Stimulated activated CD8-positive, alpha-beta memory T cell treated with anti-CD3 and anti-CD28 coated beads, Interleukin-4, amount 100 ng/mL, for 1 hour (primary cell): Measurements from ENCODE around the gene NFIL3.

ENCODE experiments used
- DNase-seq, 2 donors: peaks; one replicate each; pipeline ENCODE4 v3.0.0-alpha.2; 2020; ENCODE audit warnings: low read depth in 2 of 2, low spot score in 1 of 2

The NFIL3 gene

GRCh38 chr9:91421971-91422757, 1.5 kb downstream of the NFIL3 start:
- DNase-seq: no peak

- no peak for DNase-seq
Observed at GRCh38 chr9:91421128-91421765, 2.4 kb downstream of the NFIL3 start.

GRCh38 chr9:91420501-91421127, 3.0 kb downstream of the NFIL3 start:
- DNase-seq: no peak

DNA sequence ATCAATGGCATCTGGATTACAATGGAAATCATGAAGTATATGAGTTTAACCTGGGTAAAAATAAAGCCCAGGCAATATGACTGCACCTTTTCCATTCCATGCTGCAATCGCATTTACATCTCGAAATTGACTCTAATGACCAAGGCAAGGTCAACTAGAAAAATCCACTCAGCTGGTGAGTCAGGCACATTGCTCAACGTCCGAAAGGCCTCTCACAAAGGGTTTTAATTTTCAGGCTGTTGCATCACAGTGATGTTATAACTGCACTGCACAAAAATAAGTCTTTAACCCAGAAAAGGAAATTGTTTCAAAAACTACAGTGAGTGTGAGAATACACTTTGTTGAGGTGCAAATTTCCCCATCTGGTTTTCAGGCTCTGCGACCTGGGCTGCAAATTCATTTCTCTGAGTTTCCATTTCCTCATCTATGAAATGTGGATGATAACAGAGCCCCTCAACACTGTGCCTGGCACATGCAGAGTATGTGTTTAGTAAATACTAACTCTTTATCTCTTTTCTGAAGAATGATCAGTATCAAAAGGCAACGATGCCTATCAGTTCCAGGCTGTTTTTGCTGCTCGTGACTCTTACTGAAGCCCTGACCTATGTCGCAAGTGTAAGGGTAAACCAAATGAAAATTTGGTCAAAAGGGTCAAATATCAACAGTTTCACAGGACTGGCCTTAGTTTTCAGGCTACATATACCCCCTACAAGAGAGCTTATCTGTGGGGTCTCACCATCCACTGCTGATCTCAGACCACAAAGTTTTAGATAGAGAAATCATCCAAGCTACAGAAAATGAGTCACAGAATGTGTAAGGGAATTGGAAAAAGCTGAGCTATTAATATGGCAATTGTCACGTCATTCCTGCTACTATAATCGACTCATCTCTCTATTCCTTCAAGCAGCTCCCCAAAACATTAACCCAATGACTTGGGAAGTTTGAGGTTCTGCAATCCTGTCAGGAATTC, 4.1 kb downstream of the NFIL3 start:
- no peak for DNase-seq

DNA sequence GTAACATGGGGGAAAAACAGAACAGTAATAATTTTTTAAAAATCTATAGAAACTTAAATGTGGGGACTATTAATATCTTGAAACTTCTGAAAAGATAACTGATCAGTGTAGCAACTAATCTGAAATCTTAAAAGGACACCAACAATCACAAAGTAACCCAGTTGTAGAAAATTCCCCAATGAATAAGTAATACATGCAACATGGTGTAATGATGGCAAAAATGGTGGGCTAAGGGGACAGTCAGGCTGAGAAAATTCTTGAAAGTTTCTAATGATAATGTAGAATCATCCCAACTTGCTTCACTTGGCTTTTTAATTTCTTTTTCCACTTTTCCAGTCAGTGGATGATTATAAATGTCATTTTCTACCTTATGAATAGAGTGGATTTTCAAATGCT, 5.4 kb downstream of the NFIL3 start:
- no peak for DNase-seq

DNA sequence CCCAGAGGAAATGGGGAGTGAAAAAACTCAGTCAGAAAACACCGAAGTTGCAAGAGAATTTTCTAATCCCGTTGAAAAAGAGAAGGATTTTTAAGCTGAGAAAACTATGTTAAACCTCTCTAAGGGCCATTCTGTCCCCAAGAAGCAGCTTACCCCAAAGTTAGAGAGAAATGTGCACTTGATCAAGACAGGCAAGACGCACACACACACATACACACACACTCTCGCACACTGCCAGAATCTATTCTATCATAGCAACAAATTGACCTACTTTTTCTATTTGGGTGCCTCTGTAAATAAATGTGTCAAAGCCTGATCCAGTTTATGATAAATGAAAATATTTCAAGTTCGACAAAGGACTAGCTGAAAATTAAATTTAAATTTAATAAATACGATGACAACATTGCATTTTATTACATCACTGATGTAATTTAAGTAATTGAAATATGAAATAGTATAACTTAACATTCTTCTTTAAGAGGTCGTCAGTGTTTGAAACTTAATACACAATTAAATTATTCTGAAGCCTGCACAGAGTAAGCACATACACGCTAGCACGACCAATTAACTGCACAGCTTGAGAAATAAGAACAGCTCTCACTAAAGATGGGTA, 5.9 kb downstream of the NFIL3 start:
- no peak for DNase-seq

GRCh38 chr9:91416096-91416712, 7.4 kb downstream of the NFIL3 start:
- DNase-seq: no peak

GRCh38 chr9:91415290-91415689, 8.3 kb downstream of the NFIL3 start:
- no peak for DNase-seq

DNA sequence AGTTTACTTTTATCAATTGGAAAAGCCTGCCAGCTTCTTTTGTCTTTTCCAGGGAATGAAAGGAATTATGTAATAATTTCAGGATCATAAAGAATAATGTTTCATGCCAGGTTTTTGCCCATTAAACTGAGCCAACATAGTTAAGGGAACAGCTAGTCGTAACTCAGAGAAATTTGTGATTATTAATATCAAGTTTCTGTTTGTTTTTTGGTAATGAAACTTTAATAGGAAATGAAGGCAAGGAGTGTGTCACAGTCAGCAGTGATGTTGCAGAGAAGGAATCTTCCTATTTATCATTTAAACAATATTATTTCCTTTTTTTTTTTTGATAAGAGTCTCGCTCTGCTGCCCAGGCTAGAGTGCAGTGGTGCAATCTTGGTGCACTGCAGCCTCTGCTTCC, 10.7 kb downstream of the NFIL3 start:
- no peak for DNase-seq

DNA sequence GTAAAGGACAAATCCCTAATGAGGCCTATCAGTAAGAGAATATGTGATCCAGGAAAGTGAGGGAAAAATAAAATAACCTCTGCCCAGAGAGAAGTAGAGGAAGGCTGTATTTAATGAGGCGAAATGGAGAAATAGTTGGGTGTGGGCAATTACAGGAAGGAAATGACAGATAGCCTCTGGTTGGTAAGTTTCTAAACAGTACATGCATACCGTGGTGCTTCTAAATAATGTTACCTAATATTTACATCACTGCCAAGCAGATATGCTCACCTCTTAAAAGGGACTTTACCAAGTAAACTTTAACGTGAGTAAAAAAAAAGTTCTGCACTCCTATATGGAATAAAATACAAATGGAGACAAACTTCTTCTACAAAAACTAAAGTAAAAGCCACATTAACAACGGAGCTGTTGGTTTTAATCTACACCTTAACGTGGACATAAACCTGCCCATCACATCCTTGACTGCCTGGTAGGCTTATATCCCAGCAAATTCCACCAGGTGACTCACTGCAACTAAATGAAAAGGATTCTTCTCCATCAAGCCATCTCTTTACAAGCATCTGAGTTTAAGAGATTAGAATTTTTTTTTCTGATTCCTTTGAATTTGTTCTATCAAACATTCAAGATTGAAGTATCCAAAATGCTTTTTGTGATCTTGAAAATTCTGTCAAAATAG, 12.4 kb downstream of the NFIL3 start:
- no peak for DNase-seq

DNA sequence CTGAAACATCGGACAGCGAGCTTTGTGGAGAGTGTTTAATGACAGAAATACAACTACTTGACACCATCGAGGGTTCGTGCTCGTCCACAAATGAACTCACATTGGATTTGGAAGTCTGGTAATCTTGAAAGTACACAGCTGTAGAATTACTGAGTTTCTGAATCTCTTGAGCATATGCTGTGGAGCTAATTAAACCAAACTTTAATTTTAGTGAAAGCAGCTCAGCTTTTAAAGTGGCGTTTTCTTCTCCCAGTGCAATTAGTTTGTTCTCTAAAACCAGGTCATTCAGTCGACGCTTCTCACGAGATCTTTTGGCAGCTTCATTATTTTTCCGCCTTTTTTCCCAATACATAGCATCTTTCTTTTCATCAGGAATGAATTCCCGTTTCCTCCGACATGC, 13.5 kb downstream of the NFIL3 start:
- no peak for DNase-seq

DNA sequence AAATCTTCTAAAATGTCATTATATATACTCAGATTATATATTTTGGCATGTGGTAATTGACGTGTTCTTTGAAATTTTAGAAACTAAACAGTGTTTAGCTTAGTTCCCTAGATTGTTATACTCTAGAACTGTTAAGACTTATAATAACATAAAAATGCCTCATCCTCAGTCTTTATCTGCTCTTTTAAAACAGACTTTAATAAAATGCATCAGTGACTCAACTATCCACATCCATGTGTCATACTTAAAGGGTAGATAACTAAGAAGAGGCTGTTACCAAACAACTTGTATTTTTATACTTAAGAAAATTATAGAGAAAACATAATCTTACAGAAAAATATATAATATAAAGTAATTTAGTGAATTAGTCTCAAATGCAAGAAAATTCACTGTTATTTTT, 15.2 kb downstream of the NFIL3 start:
- no peak for DNase-seq

DNA sequence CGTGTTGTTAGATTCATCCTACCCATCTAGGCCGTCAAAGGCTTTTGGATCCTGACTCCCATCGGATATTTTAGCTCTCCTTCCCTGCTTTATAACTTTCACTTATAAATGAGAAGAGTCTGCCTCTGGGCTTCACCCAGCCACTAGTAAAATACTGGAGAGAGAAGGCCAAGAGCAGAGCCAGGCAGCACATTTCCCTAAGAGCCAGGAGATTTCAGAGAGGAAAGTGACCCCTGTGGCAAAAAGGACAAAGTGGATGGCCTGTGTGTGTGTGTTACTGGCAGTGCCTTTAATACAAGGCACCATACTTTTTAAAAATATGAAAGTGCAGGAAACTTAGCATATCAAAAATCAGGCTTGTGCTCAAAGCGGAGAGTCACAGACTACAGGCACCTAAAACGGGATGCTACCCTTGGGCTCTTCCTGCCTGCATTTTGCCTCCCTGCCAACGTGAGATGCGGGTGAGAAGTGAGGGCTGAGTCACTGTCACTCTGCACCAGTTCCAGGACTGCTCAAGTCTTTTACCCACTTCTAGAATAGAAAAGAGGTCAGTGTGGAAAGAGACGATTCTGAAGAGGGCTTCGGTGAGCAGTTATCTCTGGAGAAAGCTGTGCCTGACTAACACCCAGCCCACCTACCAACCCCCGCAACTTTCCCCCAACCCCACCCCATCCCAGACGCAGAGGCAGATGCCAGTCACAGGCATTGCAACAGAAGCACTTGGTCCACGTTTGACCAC, 15.9 kb downstream of the NFIL3 start:
- DNase-seq: no peak

- DNase-seq: no peak
Observed at GRCh38 chr9:91405343-91406077, 18.1 kb downstream of the NFIL3 start.

DNA sequence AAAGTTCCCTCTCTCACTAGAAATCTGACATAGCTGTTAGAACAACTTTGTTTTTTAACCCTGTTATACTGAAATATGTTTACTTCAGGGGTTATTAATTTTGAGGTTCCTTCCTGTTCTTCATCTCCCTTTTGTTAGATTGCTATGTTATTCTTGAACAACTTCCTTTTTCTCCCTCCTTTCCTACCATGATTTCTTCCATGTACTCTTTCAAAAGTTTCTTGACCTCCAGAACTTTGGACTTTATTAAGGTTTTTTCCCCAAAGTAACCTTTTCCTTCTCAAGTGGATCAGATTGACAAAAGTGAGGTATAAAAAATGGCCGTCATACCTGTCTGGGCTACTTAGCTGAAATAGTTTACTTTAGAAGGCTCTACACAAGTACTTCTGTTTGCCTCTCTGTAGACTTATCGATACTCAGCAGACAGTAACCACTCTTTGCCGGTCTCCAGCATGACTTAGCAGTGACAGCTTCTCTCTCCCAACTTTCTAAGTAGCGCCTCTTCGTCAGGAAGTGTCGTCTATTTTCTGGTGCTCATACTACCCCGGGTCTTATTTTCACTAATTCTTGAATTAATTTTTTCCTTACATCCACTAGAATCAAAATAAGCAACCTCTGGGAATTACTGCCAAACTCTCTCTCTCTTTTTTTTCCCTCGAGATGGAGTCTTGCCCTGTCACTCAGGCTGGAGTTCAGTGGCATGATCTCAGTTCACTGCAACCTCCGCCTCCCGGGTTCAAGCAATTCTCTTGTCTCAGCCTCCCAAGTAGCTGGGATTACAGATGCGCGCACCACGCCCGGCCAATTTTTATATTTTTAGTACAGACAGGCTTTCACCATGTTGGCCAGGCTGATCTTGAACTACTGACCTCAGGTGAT, 19.7 kb downstream of the NFIL3 start:
- DNase-seq: no peak

DNA sequence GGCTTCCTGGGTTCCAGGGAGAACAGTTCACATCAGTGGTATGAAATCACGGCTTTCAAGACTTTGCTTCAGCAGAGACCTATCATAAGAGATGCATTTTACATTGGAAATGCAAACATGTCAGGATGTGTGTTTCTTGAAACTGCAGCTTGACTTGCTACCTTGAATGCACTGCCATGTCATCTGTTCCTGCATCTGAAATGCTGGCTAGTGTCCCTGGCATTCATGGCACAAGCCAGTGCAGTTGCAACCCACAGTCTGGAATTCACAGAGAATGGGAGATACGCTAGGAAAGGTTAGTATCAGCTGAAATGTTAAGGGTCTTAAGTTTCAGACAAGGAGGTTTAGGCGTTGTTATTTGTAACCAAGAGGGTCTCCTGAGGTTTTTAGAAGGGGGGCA, 24.7 kb downstream of the NFIL3 start:
- no peak for DNase-seq
